ENCODE measurements around the gene QARS1.

The QARS1 gene

GRCh38 chr3:49120096-49120437, 15.5 kb upstream of the QARS1 start:
- no peak for DNase-seq

GRCh38 chr3:49119439-49119838, 14.9 kb upstream of the QARS1 start:
- no peak for DNase-seq

- no peak for DNase-seq
Measured at GRCh38 chr3:49119036-49119435, 14.5 kb upstream of the QARS1 start.

GRCh38 chr3:49112262-49112661, 7.7 kb upstream of the QARS1 start:
- no peak for DNase-seq

- no peak for DNase-seq
Measured at GRCh38 chr3:49111347-49111746, 6.8 kb upstream of the QARS1 start.

- DNase-seq = no peak
Measured at GRCh38 chr3:49110780-49111179, 6.2 kb upstream of the QARS1 start.

- DNase-seq = no peak
Measured at GRCh38 chr3:49108346-49108745, 3.8 kb upstream of the QARS1 start.

GRCh38 chr3:49104052-49104426, 518 bp downstream of the QARS1 start:
- no peak for DNase-seq

- no peak for DNase-seq
Measured at GRCh38 chr3:49100046-49100615, 4.4 kb downstream of the QARS1 start.

GRCh38 chr3:49098910-49099630, 5.5 kb downstream of the QARS1 start:
- no peak for DNase-seq

- no peak for DNase-seq
Measured at GRCh38 chr3:49098429-49098828, 6.1 kb downstream of the QARS1 start.

GRCh38 chr3:49093853-49094767, 10.4 kb downstream of the QARS1 start, which contains the start of gene QRICH1:
TSS of gene QRICH1 (minus strand) at chr3:49094071. CDS start at chr3:49077017, 17,054 bp downstream.
- DNase-seq = peak; percentile 96

- DNase-seq = peak; percentile 84 to 88
Measured at GRCh38 chr3:49092938-49093852, 11.4 kb downstream of the QARS1 start.

GRCh38 chr3:49081429-49081828, 23.1 kb downstream of the QARS1 start:
- no peak for DNase-seq

GRCh38 chr3:49079270-49079669, 25.3 kb downstream of the QARS1 start:
- DNase-seq = no peak

GRCh38 chr3:49076646-49077045, 27.9 kb downstream of the QARS1 start:
- DNase-seq = no peak

- DNase-seq = no peak
Measured at GRCh38 chr3:49076116-49076515, 28.4 kb downstream of the QARS1 start.

GRCh38 chr3:49058011-49058410, 46.5 kb downstream of the QARS1 start:
- no peak for DNase-seq

GRCh38 chr3:49057268-49057667, 47.3 kb downstream of the QARS1 start:
- no peak for DNase-seq

GRCh38 chr3:49054344-49054862, 50.2 kb downstream of the QARS1 start:
- no peak for DNase-seq

- no peak for DNase-seq
Measured at GRCh38 chr3:49053543-49053942, 51.0 kb downstream of the QARS1 start.
